ENCODE data around the gene TNPO3. TPM values are rescaled to one million over a fixed set of nuclear protein-coding genes. Genes with fewer than 3 reads are reported as not detected.

TNPO3 gene
- total RNA-seq, 6 experiments from 2014 or later = 38.5 to 52.5 (median 45.0) TPM

DNA sequence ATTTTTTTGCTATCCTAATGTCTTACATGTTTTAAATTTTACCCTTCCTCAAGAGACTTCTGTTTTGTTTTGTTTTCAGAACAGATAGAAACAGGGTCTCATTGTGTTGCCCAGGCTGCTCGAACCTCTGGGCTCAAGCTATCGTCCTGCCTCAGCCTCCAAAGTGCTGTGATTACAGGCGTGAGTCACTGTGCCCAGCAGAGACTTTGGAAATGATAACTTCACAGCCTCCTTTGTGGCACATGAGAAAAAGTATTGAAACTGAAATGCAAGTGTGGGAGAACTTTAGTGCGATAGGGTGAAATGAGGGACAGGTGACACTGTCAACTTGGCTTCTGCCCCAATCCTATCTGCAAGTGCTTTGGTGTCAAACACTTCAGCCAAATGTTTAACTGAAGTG is 95.6 kb downstream of the TNPO3 start:
- Mint-ChIP-seq H3K9me3 (no peaks in the 10 kb centered on the region), H3K27me3 (ENCODE audit: insufficient read depth) (no peaks in the 10 kb centered on the region), H3K4me1 (ENCODE audit: low read depth) (peaks cover 27% of the 10 kb centered on the region), H3K27ac (no peak overlapping the region), H3K4me3 (no peak overlapping the region), H3K36me3 (ENCODE audit: low read depth) (peaks cover 15% of the 10 kb centered on the region)
- no peak for DNase-seq
- TF ChIP-seq, protein P1, sequence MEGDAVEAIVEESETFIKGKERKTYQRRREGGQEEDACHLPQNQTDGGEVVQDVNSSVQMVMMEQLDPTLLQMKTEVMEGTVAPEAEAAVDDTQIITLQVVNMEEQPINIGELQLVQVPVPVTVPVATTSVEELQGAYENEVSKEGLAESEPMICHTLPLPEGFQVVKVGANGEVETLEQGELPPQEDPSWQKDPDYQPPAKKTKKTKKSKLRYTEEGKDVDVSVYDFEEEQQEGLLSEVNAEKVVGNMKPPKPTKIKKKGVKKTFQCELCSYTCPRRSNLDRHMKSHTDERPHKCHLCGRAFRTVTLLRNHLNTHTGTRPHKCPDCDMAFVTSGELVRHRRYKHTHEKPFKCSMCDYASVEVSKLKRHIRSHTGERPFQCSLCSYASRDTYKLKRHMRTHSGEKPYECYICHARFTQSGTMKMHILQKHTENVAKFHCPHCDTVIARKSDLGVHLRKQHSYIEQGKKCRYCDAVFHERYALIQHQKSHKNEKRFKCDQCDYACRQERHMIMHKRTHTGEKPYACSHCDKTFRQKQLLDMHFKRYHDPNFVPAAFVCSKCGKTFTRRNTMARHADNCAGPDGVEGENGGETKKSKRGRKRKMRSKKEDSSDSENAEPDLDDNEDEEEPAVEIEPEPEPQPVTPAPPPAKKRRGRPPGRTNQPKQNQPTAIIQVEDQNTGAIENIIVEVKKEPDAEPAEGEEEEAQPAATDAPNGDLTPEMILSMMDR (IDR thresholded peaks at IDR 0.05) = no peak

DNA sequence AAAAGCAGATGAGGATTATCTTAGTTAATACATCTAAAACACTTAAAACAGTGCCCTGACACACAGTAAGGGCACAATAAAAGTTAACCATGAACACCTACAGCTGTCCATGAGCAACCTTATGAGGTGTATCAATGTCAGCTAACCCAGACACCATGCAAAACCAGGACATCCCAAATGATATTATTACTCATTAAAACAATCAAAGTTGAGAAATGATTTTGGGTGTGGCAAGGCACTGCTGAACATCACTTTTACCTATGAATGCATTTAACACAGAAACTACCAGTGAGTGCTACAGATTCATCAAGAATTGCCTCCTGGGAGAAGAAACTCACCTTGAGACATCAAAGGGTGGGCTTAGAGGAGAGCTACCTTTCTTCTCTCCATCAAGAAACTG is 98.9 kb downstream of the TNPO3 start:
- H3K27me3 Mint-ChIP-seq (ENCODE audit: insufficient read depth) = peaks cover 2% of the 10 kb centered on the region; the same call in 1 of the 2 replicates
- TF ChIP-seq, protein P1 (IDR thresholded peaks at IDR 0.05) = no peak
- H3K9me3 Mint-ChIP-seq = no peaks in the 10 kb centered on the region
- H3K27ac Mint-ChIP-seq = no peak overlapping the region
- H3K4me1 Mint-ChIP-seq (ENCODE audit: low read depth) = peaks cover 10% of the 10 kb centered on the region
- no peak overlapping the region for H3K4me3 Mint-ChIP-seq
- H3K36me3 Mint-ChIP-seq (ENCODE audit: low read depth) = peaks cover 27% of the 10 kb centered on the region
- no peak for DNase-seq

DNA sequence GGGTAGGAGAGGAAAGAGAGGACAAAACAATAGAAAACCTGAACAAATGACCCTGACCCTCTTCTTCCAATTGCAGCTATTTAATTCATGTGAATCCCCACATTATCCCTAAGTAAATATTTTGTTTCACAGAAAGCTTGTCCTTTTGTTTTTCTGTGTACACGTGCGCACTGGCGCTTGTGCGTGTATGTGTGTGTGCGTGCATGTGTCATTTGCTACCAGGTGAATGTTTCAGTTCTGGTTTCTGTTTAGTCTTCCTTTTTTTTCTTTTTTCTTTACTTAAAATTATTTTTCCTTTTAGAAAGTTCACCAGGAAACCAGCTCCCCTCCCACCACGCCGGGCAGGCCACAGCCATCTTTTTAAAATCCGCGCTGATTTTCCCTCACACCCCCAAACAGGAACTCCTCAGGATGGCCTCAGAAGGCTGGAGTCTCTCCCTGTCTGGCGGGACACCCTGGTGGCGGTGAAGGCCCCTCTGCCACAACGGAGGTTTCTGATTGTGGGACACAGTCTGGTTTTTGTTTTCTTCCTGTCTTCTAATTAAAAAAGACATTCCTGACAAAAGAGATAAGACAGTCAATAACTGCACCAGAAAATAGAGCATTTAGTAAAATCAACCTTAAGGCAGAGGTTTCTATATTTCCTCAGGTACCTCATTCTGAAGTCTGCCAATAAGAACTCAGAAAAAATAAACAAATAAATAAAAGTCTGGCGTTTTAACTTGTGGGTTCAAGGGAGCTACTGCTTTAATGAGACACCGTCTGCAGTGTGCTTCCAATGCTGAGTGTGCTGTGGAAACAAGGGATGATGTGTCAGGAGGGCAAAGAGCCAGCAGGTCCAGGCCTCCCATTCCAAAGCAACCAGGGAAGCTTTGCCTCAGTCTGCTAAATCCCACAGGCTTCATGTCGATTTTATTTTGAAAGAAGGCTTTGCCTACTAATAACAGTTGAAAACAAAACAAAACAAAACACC is 99.8 kb downstream of the TNPO3 start:
- H3K27me3 Mint-ChIP-seq (ENCODE audit: insufficient read depth) = peaks cover 2% of the 10 kb centered on the region; the same call in 1 of the 2 replicates
- H3K4me3 Mint-ChIP-seq = no peak overlapping the region
- H3K4me1 Mint-ChIP-seq (ENCODE audit: low read depth) = peaks cover 10% of the 10 kb centered on the region
- peak; percentile 62 for DNase-seq
- H3K27ac Mint-ChIP-seq = peak overlapping the region; percentile 49; the same call in 1 of the 2 replicates
- TF ChIP-seq, protein P1 (IDR thresholded peaks at IDR 0.05) = no peak
- no peaks in the 10 kb centered on the region for H3K9me3 Mint-ChIP-seq
- H3K36me3 Mint-ChIP-seq (ENCODE audit: low read depth) = peaks cover 25% of the 10 kb centered on the region

DNA sequence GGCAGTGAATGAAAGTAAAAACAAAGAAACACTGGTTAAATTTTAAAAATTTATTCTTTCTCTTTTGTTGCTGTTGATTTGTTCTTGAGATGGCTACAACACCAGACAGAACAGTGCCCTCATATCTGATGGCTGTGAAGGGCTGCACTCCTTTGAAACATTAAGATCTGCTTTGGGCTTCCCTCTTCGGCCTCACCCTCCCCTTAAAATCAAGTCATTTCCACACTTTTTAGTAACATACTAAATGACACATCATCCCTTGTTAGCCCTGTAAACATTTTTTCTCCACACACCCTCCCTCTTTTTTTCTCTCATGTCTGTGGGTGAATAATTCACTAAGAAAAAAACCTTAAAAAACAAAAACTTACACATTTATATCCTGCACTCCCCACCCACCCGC is 100.8 kb downstream of the TNPO3 start:
- TF ChIP-seq, protein P1 (IDR thresholded peaks at IDR 0.05) = no peak
- H3K27ac Mint-ChIP-seq = no peak overlapping the region
- H3K4me1 Mint-ChIP-seq (ENCODE audit: low read depth) = peaks cover 10% of the 10 kb centered on the region
- H3K27me3 Mint-ChIP-seq (ENCODE audit: insufficient read depth) = peaks cover 2% of the 10 kb centered on the region; the same call in 1 of the 2 replicates
- H3K36me3 Mint-ChIP-seq (ENCODE audit: low read depth) = peaks cover 18% of the 10 kb centered on the region; the same call in 1 of the 2 replicates
- no peak overlapping the region for H3K4me3 Mint-ChIP-seq
- DNase-seq = no peak
- no peaks in the 10 kb centered on the region for H3K9me3 Mint-ChIP-seq

DNA sequence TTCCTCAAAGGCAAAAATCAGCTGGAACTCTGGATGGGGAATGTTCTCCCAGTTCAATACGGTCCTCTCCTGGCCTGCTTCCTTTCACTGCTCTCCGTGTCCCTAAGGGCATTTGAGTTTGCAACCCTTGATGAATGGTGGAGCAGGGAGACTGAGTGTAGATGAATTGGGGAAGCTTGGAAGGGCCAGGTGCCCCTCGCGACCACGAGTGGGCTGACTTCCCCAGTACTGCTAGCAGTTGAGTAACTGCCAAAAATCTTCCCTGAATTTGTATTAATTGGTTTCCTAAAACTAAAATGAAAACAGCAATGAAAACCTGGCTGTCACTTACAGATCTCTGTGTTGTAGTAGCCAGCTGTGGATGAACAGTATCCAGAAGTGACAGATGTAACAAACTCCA is 103.6 kb downstream of the TNPO3 start:
- TF ChIP-seq, protein P1 (IDR thresholded peaks at IDR 0.05) = no peak
- Mint-ChIP-seq H3K4me3 (no peak overlapping the region), H3K27ac (no peak overlapping the region), H3K4me1 (ENCODE audit: low read depth) (peaks cover 19% of the 10 kb centered on the region), H3K9me3 (no peaks in the 10 kb centered on the region), H3K27me3 (ENCODE audit: insufficient read depth) (peaks cover 4% of the 10 kb centered on the region), H3K36me3 (ENCODE audit: low read depth) (peaks cover 17% of the 10 kb centered on the region; the same call in 1 of the 2 replicates)
- no peak for DNase-seq

All from HFFc6 (cell line).